Measurements from ENCODE around the gene KBTBD3.

DNA sequence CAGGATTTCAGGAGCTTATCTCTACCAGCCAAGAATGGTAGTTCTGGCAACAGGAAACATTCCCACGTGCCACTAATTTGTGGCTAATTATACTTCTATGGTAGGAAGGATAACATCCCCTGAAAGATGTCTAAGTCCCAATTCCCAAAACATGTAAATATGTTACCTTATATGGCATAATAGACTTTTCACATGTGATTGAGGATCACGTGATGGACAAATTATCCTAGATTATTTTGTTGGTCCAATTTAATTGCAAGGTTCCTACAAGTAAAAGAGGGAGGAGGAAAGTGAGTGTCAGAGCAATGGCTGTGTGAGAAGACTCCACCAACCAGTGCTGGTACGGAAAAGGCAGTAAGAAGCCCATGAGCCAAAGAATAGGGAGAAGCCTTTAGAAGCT lies 45.2 kb downstream of the KBTBD3 start:
- TF ChIP-seq, protein P1, sequence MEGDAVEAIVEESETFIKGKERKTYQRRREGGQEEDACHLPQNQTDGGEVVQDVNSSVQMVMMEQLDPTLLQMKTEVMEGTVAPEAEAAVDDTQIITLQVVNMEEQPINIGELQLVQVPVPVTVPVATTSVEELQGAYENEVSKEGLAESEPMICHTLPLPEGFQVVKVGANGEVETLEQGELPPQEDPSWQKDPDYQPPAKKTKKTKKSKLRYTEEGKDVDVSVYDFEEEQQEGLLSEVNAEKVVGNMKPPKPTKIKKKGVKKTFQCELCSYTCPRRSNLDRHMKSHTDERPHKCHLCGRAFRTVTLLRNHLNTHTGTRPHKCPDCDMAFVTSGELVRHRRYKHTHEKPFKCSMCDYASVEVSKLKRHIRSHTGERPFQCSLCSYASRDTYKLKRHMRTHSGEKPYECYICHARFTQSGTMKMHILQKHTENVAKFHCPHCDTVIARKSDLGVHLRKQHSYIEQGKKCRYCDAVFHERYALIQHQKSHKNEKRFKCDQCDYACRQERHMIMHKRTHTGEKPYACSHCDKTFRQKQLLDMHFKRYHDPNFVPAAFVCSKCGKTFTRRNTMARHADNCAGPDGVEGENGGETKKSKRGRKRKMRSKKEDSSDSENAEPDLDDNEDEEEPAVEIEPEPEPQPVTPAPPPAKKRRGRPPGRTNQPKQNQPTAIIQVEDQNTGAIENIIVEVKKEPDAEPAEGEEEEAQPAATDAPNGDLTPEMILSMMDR (IDR thresholded peaks at IDR 0.05), result no peak
- no peak for TF ChIP-seq EP300 (IDR thresholded peaks at IDR 0.05)

Measured in esophagus muscularis mucosa (tissue), 3 donors.